ENCODE data around the gene EFHD1.

- TF ChIP-seq, protein P1, sequence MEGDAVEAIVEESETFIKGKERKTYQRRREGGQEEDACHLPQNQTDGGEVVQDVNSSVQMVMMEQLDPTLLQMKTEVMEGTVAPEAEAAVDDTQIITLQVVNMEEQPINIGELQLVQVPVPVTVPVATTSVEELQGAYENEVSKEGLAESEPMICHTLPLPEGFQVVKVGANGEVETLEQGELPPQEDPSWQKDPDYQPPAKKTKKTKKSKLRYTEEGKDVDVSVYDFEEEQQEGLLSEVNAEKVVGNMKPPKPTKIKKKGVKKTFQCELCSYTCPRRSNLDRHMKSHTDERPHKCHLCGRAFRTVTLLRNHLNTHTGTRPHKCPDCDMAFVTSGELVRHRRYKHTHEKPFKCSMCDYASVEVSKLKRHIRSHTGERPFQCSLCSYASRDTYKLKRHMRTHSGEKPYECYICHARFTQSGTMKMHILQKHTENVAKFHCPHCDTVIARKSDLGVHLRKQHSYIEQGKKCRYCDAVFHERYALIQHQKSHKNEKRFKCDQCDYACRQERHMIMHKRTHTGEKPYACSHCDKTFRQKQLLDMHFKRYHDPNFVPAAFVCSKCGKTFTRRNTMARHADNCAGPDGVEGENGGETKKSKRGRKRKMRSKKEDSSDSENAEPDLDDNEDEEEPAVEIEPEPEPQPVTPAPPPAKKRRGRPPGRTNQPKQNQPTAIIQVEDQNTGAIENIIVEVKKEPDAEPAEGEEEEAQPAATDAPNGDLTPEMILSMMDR (IDR thresholded peaks at IDR 0.05), result no peak
- no peak for TF ChIP-seq ZFX (IDR thresholded peaks at IDR 0.05; ENCODE audit: borderline replicate concordance)
Observed at GRCh38 chr2:232688201-232688600, 54.8 kb downstream of the EFHD1 start.
